OCI-LY7 (cell line): ENCODE results near the gene TMEFF1. TPM values are rescaled to one million over a fixed set of nuclear protein-coding genes. Genes with fewer than 3 reads are reported as not detected.

Experiments used
- BruUV-seq: library from RNA; stranded (reverse); fragments of 400-500 nt; replicated peaks from 2 replicates; lab custom pipeline; 2021; lab: Mats Ljungman, UMichigan
- CTCF ChIA-PET: fragments of 300-600 bp; sonication (Branson Sonifier 250); formaldehyde crosslinking; loops from one replicate; lab custom pipeline; 2022; ENCODE audit warnings: antibody characterized with exemption; ENCODE audit not compliant: unreplicated experiment; lab: Charles Lee
- POLR2A ChIA-PET: fragments of 300-600 bp; sonication (Branson Sonifier 250); formaldehyde crosslinking; loops from one replicate; lab custom pipeline; 2022; ENCODE audit warnings: antibody characterized with exemption; lab: Charles Lee
- DNase-seq: peaks from one replicate; pipeline ENCODE4 v3.0.0-alpha.2; 2015; ENCODE audit warnings: low spot score
- H2AFZ ChIP-seq: fragments of 200-600 bp; sonication (generic), shearing (Covaris generic); 2 replicates; pipeline ENCODE4 v1.6.1; 2014; ENCODE audit warnings: mild to moderate bottlenecking, antibody characterized with exemption, low read length, moderate library complexity
- H3K27ac ChIP-seq: fragments of 200-600 bp; sonication (generic); 2 replicates; pipeline ENCODE4 v1.5.1; 2014; ENCODE audit warnings: mixed run types, low read depth, mild to moderate bottlenecking, moderate library complexity, low read length, inconsistent platforms; ENCODE audit not compliant: poor library complexity, severe bottlenecking
- H3K36me3 ChIP-seq: fragments of 200-600 bp; sonication (generic); 2 replicates; pipeline ENCODE4 v1.6.1; 2014; ENCODE audit warnings: mild to moderate bottlenecking, antibody characterized with exemption, low read length, moderate library complexity, mixed read lengths; ENCODE audit not compliant: insufficient read depth
- H3K4me1 ChIP-seq: fragments of 200-600 bp; sonication (generic); 2 replicates; pipeline ENCODE4 v1.5.1; 2014; ENCODE audit warnings: mild to moderate bottlenecking, low read length; ENCODE audit not compliant: insufficient read depth, poor library complexity, severe bottlenecking
- H3K4me2 ChIP-seq: fragments of 200-600 bp; sonication (generic); 2 replicates; pipeline ENCODE4 v1.6.1; 2014; ENCODE audit warnings: mild to moderate bottlenecking, low read length
- H3K4me3 ChIP-seq: fragments of 200-600 bp; sonication (generic); 2 replicates; pipeline ENCODE4 v1.5.1; 2014; ENCODE audit warnings: mild to moderate bottlenecking, low read depth, low read length; ENCODE audit not compliant: poor library complexity, severe bottlenecking
- H3K79me2 ChIP-seq: fragments of 200-600 bp; sonication (generic); 2 replicates; pipeline ENCODE4 v1.6.1; 2016; ENCODE audit warnings: low read depth, mild to moderate bottlenecking, low read length, moderate library complexity, mixed read lengths; ENCODE audit not compliant: insufficient read depth
- H3K9me2 ChIP-seq: fragments of 200-600 bp; sonication (generic); 2 replicates; pipeline ENCODE4 v1.6.1; 2016; ENCODE audit warnings: mild to moderate bottlenecking, low read length, mixed read lengths; ENCODE audit not compliant: insufficient read depth
- H3K9me3 ChIP-seq: fragments of 200-600 bp; sonication (generic); 2 replicates; pipeline ENCODE4 v1.6.1; 2014; ENCODE audit warnings: mild to moderate bottlenecking, mixed run types, low read length, mixed read lengths
- H4K20me1 ChIP-seq: fragments of 200-600 bp; sonication (generic); 2 replicates; pipeline ENCODE4 v1.6.1; 2014; ENCODE audit warnings: mild to moderate bottlenecking, antibody characterized with exemption, low read length, moderate library complexity, mixed read lengths; ENCODE audit not compliant: insufficient read depth
- EZH2phosphoT487 ChIP-seq: fragments of 200-600 bp; sonication (generic); IDR thresholded peaks from 2 replicates; pipeline ENCODE4 v1.6.1; 2018; ENCODE audit warnings: low read depth, borderline replicate concordance, mild to moderate bottlenecking, mixed run types, antibody characterized with exemption, low read length, moderate library complexity, mixed read lengths
- intact Hi-C: fragments of 100-400 bp; cut with micrococcal nuclease; formaldehyde crosslinking; loops from one replicate; pipeline ENCODE4 v1.10.0; 2022; ENCODE audit not compliant: unreplicated experiment
- total RNA-seq, 2 experiments: library from RNA; depleted of rRNA in 1 of 2; stranded (reverse); fragments of >200 nt in 1 of 2; shearing (Covaris generic) in 1 of 2; gene quantifications; 2 replicates each; pipeline ENCODE4 v1.2.3, GENCODE V29; 2014 to 2022
- TF ChIP-seq, protein P1 (sequence below): fragments of 200-600 bp; sonication (generic); conservative IDR thresholded peaks from 2 replicates; pipeline ENCODE4 v1.5.1; 2014; ENCODE audit warnings: mild to moderate bottlenecking, antibody characterized with exemption, low read length, moderate library complexity, mixed read lengths

TMEFF1 gene
- total RNA-seq, 2 experiments from 2014 or later: 3.6 to 4.7 TPM

DNA sequence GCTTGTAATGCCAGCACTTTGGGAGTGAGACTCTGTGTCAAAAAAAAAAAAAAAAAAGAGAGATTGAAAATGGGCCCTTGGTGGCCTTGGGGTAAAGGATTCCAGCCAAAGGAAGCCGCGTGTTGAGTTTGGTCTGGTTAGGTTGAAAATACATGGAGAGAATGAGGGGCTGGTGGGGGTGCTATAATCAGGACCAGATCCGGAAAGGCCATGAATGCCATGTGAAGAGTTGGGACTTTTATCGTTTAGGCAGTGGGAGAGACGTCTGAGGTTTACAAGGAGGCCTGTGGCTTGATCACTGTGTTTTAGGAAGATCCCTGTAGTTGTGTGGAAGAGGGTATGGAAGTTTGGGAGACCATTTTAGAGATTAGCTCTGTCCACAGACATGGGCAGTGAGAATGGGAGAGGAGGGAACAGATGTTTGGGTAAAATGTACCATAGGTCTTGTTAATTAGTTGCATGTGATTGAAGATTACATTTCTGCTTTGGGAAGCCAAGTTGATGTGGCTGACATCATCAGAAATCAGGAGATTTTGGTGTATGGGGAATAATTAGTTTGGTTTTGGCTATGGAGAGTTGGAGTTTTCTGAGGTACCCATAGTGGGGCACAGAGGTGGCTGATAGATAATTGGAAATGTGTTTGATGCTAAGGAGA lies 42.5 kb upstream of the TMEFF1 start:
- DNase-seq: no peak
- intact Hi-C loops: loop anchor here (10.0 kb wide), 1 partner anchor 164 kb away; no protein-coding TSS in a partner anchor
- CTCF ChIA-PET: no interaction called here
- POLR2A ChIA-PET: interaction anchor here (0.6 to 0.7 kb wide), 2 partner anchors 9 to 42 kb away, joined by 3 to 6 read pairs; no protein-coding TSS in a partner anchor
- peaks cover 7% of the 10 kb centered on the region; the same call in 1 of the 2 replicates for H3K79me2 ChIP-seq
- no peak overlapping the region for H3K27ac ChIP-seq
- no peaks in the 10 kb centered on the region for H4K20me1 ChIP-seq
- no peaks in the 10 kb centered on the region for H3K9me2 ChIP-seq
- H3K9me3 ChIP-seq: no peaks in the 10 kb centered on the region
- no peak overlapping the region for H2AFZ ChIP-seq
- TF ChIP-seq, protein P1, sequence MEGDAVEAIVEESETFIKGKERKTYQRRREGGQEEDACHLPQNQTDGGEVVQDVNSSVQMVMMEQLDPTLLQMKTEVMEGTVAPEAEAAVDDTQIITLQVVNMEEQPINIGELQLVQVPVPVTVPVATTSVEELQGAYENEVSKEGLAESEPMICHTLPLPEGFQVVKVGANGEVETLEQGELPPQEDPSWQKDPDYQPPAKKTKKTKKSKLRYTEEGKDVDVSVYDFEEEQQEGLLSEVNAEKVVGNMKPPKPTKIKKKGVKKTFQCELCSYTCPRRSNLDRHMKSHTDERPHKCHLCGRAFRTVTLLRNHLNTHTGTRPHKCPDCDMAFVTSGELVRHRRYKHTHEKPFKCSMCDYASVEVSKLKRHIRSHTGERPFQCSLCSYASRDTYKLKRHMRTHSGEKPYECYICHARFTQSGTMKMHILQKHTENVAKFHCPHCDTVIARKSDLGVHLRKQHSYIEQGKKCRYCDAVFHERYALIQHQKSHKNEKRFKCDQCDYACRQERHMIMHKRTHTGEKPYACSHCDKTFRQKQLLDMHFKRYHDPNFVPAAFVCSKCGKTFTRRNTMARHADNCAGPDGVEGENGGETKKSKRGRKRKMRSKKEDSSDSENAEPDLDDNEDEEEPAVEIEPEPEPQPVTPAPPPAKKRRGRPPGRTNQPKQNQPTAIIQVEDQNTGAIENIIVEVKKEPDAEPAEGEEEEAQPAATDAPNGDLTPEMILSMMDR: no peak
- no peak for TF ChIP-seq EZH2phosphoT487
- H3K36me3 ChIP-seq: no peaks in the 10 kb centered on the region
- BruUV-seq: no TSS peak
- H3K4me2 ChIP-seq: no peak overlapping the region
- peaks cover 20% of the 10 kb centered on the region for H3K4me1 ChIP-seq
- no peak overlapping the region for H3K4me3 ChIP-seq

DNA sequence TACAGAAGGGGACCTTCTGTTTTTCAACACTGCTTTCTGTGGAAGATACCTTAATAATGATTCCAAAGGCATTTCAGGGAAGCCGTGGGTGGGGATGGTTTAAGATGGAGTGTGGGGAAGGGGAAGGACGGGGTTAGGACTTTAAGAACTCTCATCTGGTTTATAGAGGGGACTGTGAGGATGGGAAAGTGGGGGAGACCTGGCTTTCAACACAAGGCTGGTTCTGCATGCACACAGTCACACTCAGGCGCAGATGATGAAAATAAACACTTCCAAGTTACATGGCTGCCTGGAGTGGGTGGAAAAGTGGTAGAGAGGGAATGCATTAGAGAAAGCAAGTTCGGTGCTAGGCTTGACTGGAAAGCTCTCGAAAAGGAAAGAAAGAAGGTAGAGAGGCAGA lies 41.1 kb upstream of the TMEFF1 start:
- Histone ChIP-seq H3K4me1 (peaks cover 11% of the 10 kb centered on the region), H4K20me1 (no peaks in the 10 kb centered on the region), H3K4me2 (no peak overlapping the region), H3K36me3 (no peaks in the 10 kb centered on the region), H3K9me3 (no peaks in the 10 kb centered on the region), H3K79me2 (peaks cover 7% of the 10 kb centered on the region; the same call in 1 of the 2 replicates), H3K9me2 (no peaks in the 10 kb centered on the region), H3K27ac (no peak overlapping the region), H2AFZ (no peak overlapping the region), H3K4me3 (no peak overlapping the region)
- no peak for TF ChIP-seq EZH2phosphoT487
- TF ChIP-seq, protein P1: no peak
- ChIA-PET CTCF (no interaction called here), POLR2A (no interaction called here)
- DNase-seq: no peak
- intact Hi-C loops: loop anchor here (10.0 kb wide), 1 partner anchor 163 kb away; no protein-coding TSS in a partner anchor
- BruUV-seq: no TSS peak

DNA sequence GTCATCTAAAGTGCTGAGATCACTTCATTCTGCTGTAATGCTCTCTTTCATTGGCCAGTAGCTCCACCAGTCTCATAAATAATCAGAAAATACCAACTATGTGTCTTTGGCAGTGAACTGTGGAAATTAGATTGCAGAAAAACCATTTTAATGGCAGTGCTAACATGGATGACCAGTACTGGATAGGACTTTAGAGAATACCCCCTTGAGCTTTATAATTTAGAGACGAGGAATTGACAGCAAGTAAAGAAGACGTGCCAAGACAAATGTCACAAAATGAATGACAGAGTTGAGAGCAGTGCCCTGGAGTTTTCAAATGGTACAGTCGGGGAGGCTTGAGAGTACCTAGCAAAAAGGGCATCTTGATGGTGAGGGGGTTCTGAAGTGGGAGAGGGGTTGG lies 40.2 kb upstream of the TMEFF1 start:
- H2AFZ ChIP-seq: no peak overlapping the region
- intact Hi-C loops: loop anchor here (10.0 kb wide), 1 partner anchor 162 kb away; no protein-coding TSS in a partner anchor
- POLR2A ChIA-PET: no interaction called here

More for the DNA sequence above, 40.2 kb upstream of the TMEFF1 start:
- H4K20me1 ChIP-seq: no peaks in the 10 kb centered on the region
- CTCF ChIA-PET: no interaction called here
- no peaks in the 10 kb centered on the region for H3K9me3 ChIP-seq
- peaks cover 11% of the 10 kb centered on the region for H3K4me1 ChIP-seq
- no peak overlapping the region for H3K4me2 ChIP-seq
- no peak for TF ChIP-seq EZH2phosphoT487
- TF ChIP-seq, protein P1: no peak
- no peak overlapping the region for H3K27ac ChIP-seq
- H3K36me3 ChIP-seq: no peaks in the 10 kb centered on the region
- no peak for DNase-seq
- no peak overlapping the region for H3K4me3 ChIP-seq
- H3K79me2 ChIP-seq: peaks cover 7% of the 10 kb centered on the region; the same call in 1 of the 2 replicates
- H3K9me2 ChIP-seq: no peaks in the 10 kb centered on the region
- BruUV-seq: no TSS peak
